K562 (cell line): Measurements from ENCODE around the gene FERD3L. TPM values are rescaled to one million over a fixed set of nuclear protein-coding genes. Genes with fewer than 3 reads are reported as not detected.

Source experiments
- ATAC-seq: fragments of 200-7000 bp; cut with Tn5 transposase; 3 replicates; pipeline ENCODE4 v1.9.1; 2020; ENCODE audit warnings: moderate library complexity
- BruUV-seq: library from RNA; stranded (reverse); fragments of 400-500 nt; replicated peaks from 2 replicates; lab custom pipeline; 2021; lab: Mats Ljungman, UMichigan
- CTCF ChIA-PET: fragments of 300-600 bp; formaldehyde crosslinking; extraction: SDS; loops from one replicate; lab custom pipeline; 2021; ENCODE audit warnings: low intra/inter-chr PET ratio; lab: Yijun Ruan, JAX
- POLR2A ChIA-PET: fragments of 300-600, 350-650 bp; sonication (Branson Sonifier 250); formaldehyde crosslinking; extraction: SDS; loops from one replicate; lab custom pipeline; 2021; ENCODE audit warnings: antibody characterized with exemption, inconsistent platforms; lab: Yijun Ruan, JAX
- DNase-seq, 4 experiments: peaks; one replicate each; pipeline versions ENCODE4 v3.0.0 to v3.0.0-alpha.2; 2011 to 2018; ENCODE audit warnings: low spot score in 3 of 4, mixed read lengths in 3 of 4; ENCODE audit errors: extremely low read depth in 1 of 4
- FAIRE-seq: peaks from 2 replicates; lab custom pipeline; 2011; peaks lifted over from hg19 to GRCh38; lab: Jason Lieb, UNC
- H2AFZ ChIP-seq: 2 replicates; pipeline ENCODE4 v1.6.0; 2011; ENCODE audit warnings: low read depth, low read length, control low read depth, inconsistent platforms
- H3K27ac ChIP-seq: fragments of 200-600 bp; 3 replicates; pipeline ENCODE4 v1.8.0; 2011; ENCODE audit warnings: low read depth, mild to moderate bottlenecking, control low read depth, inconsistent platforms, low read length, moderate library complexity, mixed read lengths; ENCODE audit errors: extremely low read depth
- H3K27me3 ChIP-seq, 2 experiments: fragments of 300-600 bp in 1 of 2; 2 replicates in 1 of 2; 3 replicates in 1 of 2; pipeline versions ENCODE4 v1.6.0 to v1.8.0; 2011; ENCODE audit warnings: inconsistent platforms in 2 of 2, low read length in 2 of 2, mild to moderate bottlenecking in 1 of 2, mixed read lengths in 1 of 2, moderate library complexity in 1 of 2; ENCODE audit not compliant: control insufficient read depth in 2 of 2, insufficient read depth in 2 of 2
- H3K36me3 ChIP-seq: fragments of 300-600 bp; 3 replicates; pipeline ENCODE4 v1.8.0; 2011; ENCODE audit warnings: mild to moderate bottlenecking, low read length, inconsistent platforms; ENCODE audit not compliant: control insufficient read depth, insufficient read depth
- H3K4me1 ChIP-seq, 2 experiments: fragments of 200-600 bp in 1 of 2; replicated peaks in 1 of 2; 2 replicates in 1 of 2; 3 replicates in 1 of 2; pipeline versions ENCODE4 v1.5.1 to v1.8.0; 2011; ENCODE audit warnings: inconsistent platforms in 2 of 2, low read length in 2 of 2, mild to moderate bottlenecking in 1 of 2, mixed read lengths in 1 of 2, moderate library complexity in 1 of 2; ENCODE audit not compliant: control insufficient read depth in 2 of 2, insufficient read depth in 2 of 2
- H3K4me2 ChIP-seq: 2 replicates; pipeline ENCODE4 v1.6.1; 2011; ENCODE audit warnings: low read length, control low read depth, inconsistent platforms, mixed read lengths; ENCODE audit not compliant: insufficient read depth
- H3K4me3 ChIP-seq: fragments of 200-600 bp; sonication (generic), shearing (Covaris generic); 2 replicates; pipeline ENCODE4 v1.5.1; 2016; ENCODE audit warnings: control low read depth, inconsistent platforms
- H3K79me2 ChIP-seq: fragments of 200-600 bp; 3 replicates; pipeline ENCODE4 v1.8.0; 2011; ENCODE audit warnings: low read length, inconsistent platforms; ENCODE audit not compliant: control insufficient read depth, insufficient read depth
- H3K9ac ChIP-seq, 2 experiments: 2 replicates each; pipeline versions ENCODE4 v1.6.0 to v1.6.1; 2011; ENCODE audit warnings: low read depth in 2 of 2, low read length in 2 of 2, control low read depth in 1 of 2, inconsistent platforms in 1 of 2, mild to moderate bottlenecking in 1 of 2, mixed read lengths in 1 of 2; ENCODE audit not compliant: insufficient read depth in 1 of 2
- H3K9me1 ChIP-seq: one replicate; pipeline ENCODE4 v1.6.0; 2011; ENCODE audit warnings: inconsistent platforms, mild to moderate bottlenecking, low read length, moderate library complexity; ENCODE audit not compliant: control insufficient read depth, insufficient read depth
- H3K9me3 ChIP-seq: replicated peaks from 2 replicates; pipeline ENCODE4 v1.5.1; 2011; ENCODE audit warnings: low read depth, low read length, inconsistent platforms; ENCODE audit not compliant: control insufficient read depth, insufficient read depth
- H4K20me1 ChIP-seq: replicated peaks from 2 replicates; pipeline ENCODE4 v1.6.1; 2011; ENCODE audit warnings: low read length, inconsistent platforms, mixed read lengths; ENCODE audit not compliant: control insufficient read depth, insufficient read depth
- CSDE1 ChIP-seq, 2 experiments: fragments of 450-650 bp; IDR thresholded peaks; 2 replicates each; pipeline ENCODE4 v1.6.1; 2016; ENCODE audit warnings: mild to moderate bottlenecking in 1 of 2
- ETV5 ChIP-seq: sonication (generic); formaldehyde crosslinking; IDR thresholded peaks from 2 replicates; pipeline ENCODE4 v1.4.0; 2020; ENCODE audit warnings: low read depth, mild to moderate bottlenecking, missing genetic modification reagents
- GTF2F1 ChIP-seq: IDR thresholded peaks from 2 replicates; pipeline ENCODE4 v1.6.1; 2011; ENCODE audit warnings: low read depth, low read length, improper control_type of control experiment
- MNT ChIP-seq, 2 experiments: fragments of 450-650 bp; conservative IDR thresholded peaks; 2 replicates each; pipeline ENCODE4 v1.6.1; 2017; ENCODE audit warnings: mild to moderate bottlenecking in 2 of 2, moderate library complexity in 2 of 2
- RBM14 ChIP-seq: fragments of 200-400 bp; formaldehyde crosslinking; IDR thresholded peaks from 2 replicates; pipeline ENCODE4 v1.6.1; 2018; ENCODE audit warnings: low read depth, mild to moderate bottlenecking, low read length, moderate library complexity, borderline replicate concordance; ENCODE audit not compliant: insufficient read depth
- SIX5 ChIP-seq, 2 experiments: IDR thresholded peaks; 2 replicates each; pipeline ENCODE4 v1.6.1; 2011; ENCODE audit warnings: low read length in 2 of 2, borderline replicate concordance in 1 of 2, low read depth in 1 of 2, mild to moderate bottlenecking in 1 of 2, moderate library complexity in 1 of 2; ENCODE audit not compliant: insufficient read depth in 1 of 2
- SUPT5H ChIP-seq: fragments of 450-650 bp; IDR thresholded peaks from 2 replicates; pipeline ENCODE4 v1.6.1; 2016
- TEAD2 ChIP-seq: fragments of 450-650 bp; IDR thresholded peaks from 2 replicates; pipeline ENCODE4 v1.6.1; 2016; ENCODE audit warnings: missing genetic modification characterization, control low read depth, missing compliant biosample characterization
- ZNF766 ChIP-seq: fragments of 200-800 bp; sonication (Bioruptor generic); conservative IDR thresholded peaks from 2 replicates; pipeline ENCODE4 v1.6.1; 2016; ENCODE audit warnings: missing genetic modification characterization, missing compliant biosample characterization
- WGBS: fragments of 100-300 bp; shearing (Covaris generic); methylation state at CpG from one replicate; pipeline ENCODE4 v1.1.6; 2016; ENCODE audit warnings: low coverage, mixed read lengths; ENCODE audit not compliant: insufficient coverage; ENCODE audit errors: missing lambda C conversion rate; 5-methylcytosine and 5-hydroxymethylcytosine counted together
- in situ Hi-C: fragments of 300-500 bp; cut with MboI; formaldehyde crosslinking; loops from 4 replicates; pipeline ENCODE4 v1.15.0; 2018; ENCODE audit warnings: inconsistent platforms, mixed read lengths
- intact Hi-C: fragments of 100-400 bp; cut with micrococcal nuclease; formaldehyde crosslinking; loops from 2 replicates; pipeline ENCODE4 v1.14.2; 2022
- polyA plus RNA-seq, 8 experiments: library from polyadenylated mRNA; depleted of rRNA in 4 of 8; stranded (reverse) in 5 of 8; unstranded in 3 of 8; fragments of >200 nt; fragmentation: Nextera tagmentation in 2 of 8; fragmentation: Illumina TruSeq in 1 of 8; extraction: Ambion mirVana in 2 of 8; extraction: Trizol in 1 of 8; gene quantifications; 2 replicates each; pipeline versions ENCODE4 v1.2.1 to v1.2.3, GENCODE V29; 2011 to 2014; ENCODE audit warnings: inconsistent platforms in 1 of 8, missing spikeins in 1 of 8
- total RNA-seq, 7 experiments: library from RNA; depleted of rRNA in 6 of 7; stranded (reverse); fragments of >200 nt in 6 of 7; fragmentation: Illumina TruSeq in 2 of 7; extraction: Trizol in 2 of 7; gene quantifications; 2 replicates each; pipeline versions ENCODE4 v1.2.1 to v1.2.3, GENCODE V29; 2011 to 2021; ENCODE audit warnings: low replicate concordance in 1 of 7

Gene FERD3L
- total and polyA plus RNA-seq, 9 of the 15 experiments (the other 6 are each of a cell fraction or from before 2014, with no cell fraction given) = not detected

GRCh38 chr7:19101472-19101871 lies 43.7 kb downstream of the FERD3L start:
- Histone ChIP-seq H3K4me3 (no peak overlapping the region), H3K9ac (no peak overlapping the region), H3K36me3 (no peaks in the 10 kb centered on the region), H2AFZ (no peak overlapping the region), H3K27ac (no peak overlapping the region), H3K4me2 (no peak overlapping the region), H3K9me1 (no peaks in the 10 kb centered on the region), H3K27me3 (peaks cover under 1 to 6% of the 10 kb centered on the region in 2 experiments; a peak in 3 of 5 replicates), H3K9me3 (no peaks in the 10 kb centered on the region), H3K79me2 (no peaks in the 10 kb centered on the region), H3K4me1 (peaks cover 0 to 4% of the 10 kb centered on the region in 2 experiments; a peak in 2 of 5 replicates), H4K20me1 (no peaks in the 10 kb centered on the region)
- 0% methylated on average over 1 of the region's 1 CpG for WGBS
- intact Hi-C loops = no loop called here
- no peak for ATAC-seq
- ChIA-PET CTCF (no interaction called here), POLR2A (no interaction called here)
- no peak for FAIRE-seq
- BruUV-seq = no TSS peak
- in situ Hi-C loops = no loop called here
- TF ChIP-seq CSDE1 (IDR thresholded peaks at IDR 0.05) = no peak
- TF ChIP-seq ETV5 (CRISPR knock-in tag) = no peak
- TF ChIP-seq GTF2F1 = no peak
- no peak for TF ChIP-seq TEAD2 (tag)
- TF ChIP-seq RBM14 = no peak
- TF ChIP-seq ZNF766 (CRISPR knock-in tag) = no peak
- no peak for TF ChIP-seq SIX5 (IDR thresholded peaks at IDR 0.05; ENCODE audit: borderline replicate concordance in 1 of 2, insufficient read depth in 1 of 2, low read depth in 1 of 2, low read length in 2 of 2)
- no peak for TF ChIP-seq MNT (conservative IDR thresholded peaks at IDR 0.05)
- no peak for TF ChIP-seq SUPT5H
- no peak for DNase-seq
